Stimulated activated CD4-positive, alpha-beta T cell treated with anti-CD3 and anti-CD28 coated beads, Interleukin-2, amount 100 ng/mL, for 24 hours (primary cell): ENCODE results near the gene AGPAT4.
"Not testable (repeated sequence)": the region's sequence is repeated elsewhere in the genome, so short reads cannot be mapped to it uniquely, and the experiment has no call there.

Source experiments
- DNase-seq, 2 donors: peaks; one replicate each; pipeline ENCODE4 v3.0.0-alpha.2; 2020

The AGPAT4 gene

GRCh38 chr6:161273752-161274487, at the start of gene AGPAT4:
TSS of gene AGPAT4 (minus strand) at chr6:161274061. CDS start at chr6:161232213, 41,848 bp downstream.
- DNase-seq: peak; percentile 47 to 52

- no peak for DNase-seq
Observed at GRCh38 chr6:161319231-161319630, 45.4 kb upstream of the AGPAT4 start.

- no peak for DNase-seq
Observed at GRCh38 chr6:161318456-161318855, 44.6 kb upstream of the AGPAT4 start.

GRCh38 chr6:161316531-161316930, 42.7 kb upstream of the AGPAT4 start:
- DNase-seq: no peak

GRCh38 chr6:161315246-161315917, 41.5 kb upstream of the AGPAT4 start:
- DNase-seq: not testable (repeated sequence)

- DNase-seq: not testable (repeated sequence)
Observed at GRCh38 chr6:161314541-161315245, 40.8 kb upstream of the AGPAT4 start.

- no peak for DNase-seq
Observed at GRCh38 chr6:161313940-161314509, 40.2 kb upstream of the AGPAT4 start.

GRCh38 chr6:161313475-161313874, 39.6 kb upstream of the AGPAT4 start:
- DNase-seq: not testable (repeated sequence)

- not testable (repeated sequence) for DNase-seq
Observed at GRCh38 chr6:161309774-161310173, 35.9 kb upstream of the AGPAT4 start.

GRCh38 chr6:161308075-161308655, 34.3 kb upstream of the AGPAT4 start:
- no peak for DNase-seq

GRCh38 chr6:161305860-161306259, 32.0 kb upstream of the AGPAT4 start:
- DNase-seq: no peak

GRCh38 chr6:161303628-161304340, 29.9 kb upstream of the AGPAT4 start:
- DNase-seq: no peak

- no peak for DNase-seq
Observed at GRCh38 chr6:161302949-161303348, 29.1 kb upstream of the AGPAT4 start.

- DNase-seq: no peak
Observed at GRCh38 chr6:161301338-161301737, 27.5 kb upstream of the AGPAT4 start.

GRCh38 chr6:161300823-161301222, 27.0 kb upstream of the AGPAT4 start:
- DNase-seq: no peak

GRCh38 chr6:161299726-161300125, 25.9 kb upstream of the AGPAT4 start:
- DNase-seq: no peak

- no peak for DNase-seq
Observed at GRCh38 chr6:161295784-161296183, 21.9 kb upstream of the AGPAT4 start.

GRCh38 chr6:161292650-161293281, 18.9 kb upstream of the AGPAT4 start:
- no peak for DNase-seq

GRCh38 chr6:161292145-161292544, 18.3 kb upstream of the AGPAT4 start:
- no peak for DNase-seq

GRCh38 chr6:161290751-161291150, 16.9 kb upstream of the AGPAT4 start:
- DNase-seq: no peak

- no peak for DNase-seq
Observed at GRCh38 chr6:161284653-161285052, 10.8 kb upstream of the AGPAT4 start.

GRCh38 chr6:161281092-161281491, 7.2 kb upstream of the AGPAT4 start:
- no peak for DNase-seq
